Breast epithelium (tissue), 4 donors: ENCODE results near the gene ATP2A1. TPM values are rescaled to one million over a fixed set of nuclear protein-coding genes. Genes with fewer than 3 reads are reported as not detected.

ENCODE experiments used
- DNase-seq, 2 donors: peaks; one replicate each; pipeline ENCODE4 v3.0.0-alpha.2; 2019; ENCODE audit warnings: low spot score in 2 of 2
- H3K27ac ChIP-seq, 2 donors: fragments of 200-600 bp; sonication (generic) in 1 of 2; one replicate each; pipeline ENCODE4 v1.5.1; 2016 to 2019; ENCODE audit warnings: mild to moderate bottlenecking in 1 of 2
- H3K27me3 ChIP-seq, 2 donors: fragments of 200-600 bp; sonication (generic) in 1 of 2; one replicate each; pipeline versions ENCODE4 v1.5.1 to v1.6.0; 2017 to 2019; ENCODE audit warnings: control low read depth in 1 of 2, mild to moderate bottlenecking in 1 of 2
- H3K36me3 ChIP-seq: fragments of 200-600 bp; one replicate; pipeline ENCODE4 v1.5.1; 2019
- H3K4me1 ChIP-seq, 2 donors: fragments of 200-600 bp; sonication (generic); one replicate each; pipeline ENCODE4 v1.5.1; 2016 to 2019; ENCODE audit warnings: control low read depth in 1 of 2
- H3K4me3 ChIP-seq, 3 donors: fragments of 200-600 bp; sonication (generic); 1 replicate in 2 of 3; 2 replicates in 1 of 3; pipeline ENCODE4 v1.5.1; 2016 to 2019; ENCODE audit warnings: mild to moderate bottlenecking in 3 of 3, moderate library complexity in 2 of 3
- H3K9me3 ChIP-seq, 2 donors: fragments of 200-600 bp; sonication (generic) in 1 of 2; one replicate each; pipeline ENCODE4 v1.5.1; 2016 to 2019; ENCODE audit warnings: control low read depth in 1 of 2
- POLR2A ChIP-seq: fragments of 450-650 bp; IDR thresholded peaks from one replicate; pipeline ENCODE4 v1.6.1; 2016; ENCODE audit warnings: antibody characterized with exemption, mild to moderate bottlenecking, moderate library complexity
- POLR2AphosphoS5 ChIP-seq, 3 donors: sonication (generic); formaldehyde crosslinking; IDR thresholded peaks; one replicate each; pipeline ENCODE4 v1.6.1; 2017; ENCODE audit warnings: antibody characterized with exemption in 3 of 3
- intact Hi-C: fragments of 100-400 bp; cut with DNase I; formaldehyde crosslinking; loops from one replicate; pipeline ENCODE4 v1.15.1; 2023; ENCODE audit warnings: low total_unique reads
- total RNA-seq, 3 donors: library from RNA; depleted of rRNA; stranded (reverse); fragments of >200 nt; gene quantifications; one replicate each; pipeline ENCODE4 v1.1.0, GENCODE V29; 2016
- TF ChIP-seq, protein P1 (sequence below), 3 donors: fragments of 450-650 bp; IDR thresholded peaks; one replicate each; pipeline ENCODE4 v1.5.1; 2016 to 2017; ENCODE audit warnings: antibody characterized with exemption in 3 of 3, mild to moderate bottlenecking in 3 of 3, moderate library complexity in 3 of 3

ATP2A1 gene
- total RNA-seq, 3 donors from 2014 or later = 0.15 to 0.48 (median 0.33) TPM

DNA sequence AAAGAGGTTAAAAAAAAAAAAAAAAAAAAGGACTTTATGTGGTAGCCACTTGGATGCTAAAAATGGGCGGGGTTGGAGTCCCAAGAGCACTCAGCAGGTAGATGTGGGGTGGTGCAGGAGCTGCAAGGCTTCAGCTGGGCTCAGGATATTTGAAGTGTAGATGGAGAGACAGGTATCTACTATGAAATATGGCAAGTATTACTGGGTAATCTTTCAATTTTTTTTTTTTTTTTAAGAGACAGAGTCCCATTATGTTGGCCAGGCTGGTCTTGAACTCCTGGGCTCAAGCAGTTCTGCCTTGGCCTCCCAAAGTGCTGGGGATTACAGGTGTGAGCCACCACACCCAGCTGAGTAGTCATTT, 39.8 kb upstream of the ATP2A1 start:
- no peak overlapping the region for H3K4me3 ChIP-seq
- H3K27me3 ChIP-seq = no peaks in the 10 kb centered on the region
- DNase-seq = no peak
- TF ChIP-seq POLR2AphosphoS5 (IDR thresholded peaks at IDR 0.05) = no peak
- no peak for TF ChIP-seq POLR2A
- TF ChIP-seq, protein P1, sequence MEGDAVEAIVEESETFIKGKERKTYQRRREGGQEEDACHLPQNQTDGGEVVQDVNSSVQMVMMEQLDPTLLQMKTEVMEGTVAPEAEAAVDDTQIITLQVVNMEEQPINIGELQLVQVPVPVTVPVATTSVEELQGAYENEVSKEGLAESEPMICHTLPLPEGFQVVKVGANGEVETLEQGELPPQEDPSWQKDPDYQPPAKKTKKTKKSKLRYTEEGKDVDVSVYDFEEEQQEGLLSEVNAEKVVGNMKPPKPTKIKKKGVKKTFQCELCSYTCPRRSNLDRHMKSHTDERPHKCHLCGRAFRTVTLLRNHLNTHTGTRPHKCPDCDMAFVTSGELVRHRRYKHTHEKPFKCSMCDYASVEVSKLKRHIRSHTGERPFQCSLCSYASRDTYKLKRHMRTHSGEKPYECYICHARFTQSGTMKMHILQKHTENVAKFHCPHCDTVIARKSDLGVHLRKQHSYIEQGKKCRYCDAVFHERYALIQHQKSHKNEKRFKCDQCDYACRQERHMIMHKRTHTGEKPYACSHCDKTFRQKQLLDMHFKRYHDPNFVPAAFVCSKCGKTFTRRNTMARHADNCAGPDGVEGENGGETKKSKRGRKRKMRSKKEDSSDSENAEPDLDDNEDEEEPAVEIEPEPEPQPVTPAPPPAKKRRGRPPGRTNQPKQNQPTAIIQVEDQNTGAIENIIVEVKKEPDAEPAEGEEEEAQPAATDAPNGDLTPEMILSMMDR (IDR thresholded peaks at IDR 0.05) = no peak
- H3K9me3 ChIP-seq = no peaks in the 10 kb centered on the region
- H3K4me1 ChIP-seq = no peaks in the 10 kb centered on the region
- peaks cover 26% of the 10 kb centered on the region for H3K36me3 ChIP-seq
- H3K27ac ChIP-seq = no peak overlapping the region
- intact Hi-C loops = no loop called here

DNA sequence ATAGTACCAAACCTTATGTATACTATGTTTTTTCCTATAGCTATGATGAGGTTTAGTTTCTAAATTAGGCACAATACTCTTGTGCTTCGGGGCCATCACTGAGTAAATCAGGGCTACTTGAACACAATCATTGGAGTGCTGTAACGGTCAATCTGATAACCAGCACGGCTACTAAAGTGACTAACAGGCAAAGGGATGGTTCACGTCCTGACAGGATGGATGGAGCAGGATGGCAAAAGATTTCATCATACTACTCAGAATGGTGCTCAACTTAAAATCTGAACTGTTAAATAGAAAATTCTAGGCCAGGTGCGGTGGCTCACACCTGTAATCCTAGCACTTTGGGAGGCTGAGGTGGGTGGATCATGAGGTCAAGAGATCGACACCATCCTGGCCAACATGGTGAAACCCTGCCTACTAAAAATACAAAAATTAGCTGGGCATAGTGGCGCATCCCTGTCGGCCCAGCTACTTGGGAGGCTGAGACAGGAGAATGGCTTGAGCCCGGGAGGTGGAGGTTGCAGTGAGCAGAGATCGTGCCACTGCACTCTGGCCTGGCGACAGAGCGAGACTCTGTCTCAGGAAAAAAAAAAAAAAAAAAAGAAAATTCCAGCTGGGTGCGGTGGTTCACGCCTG, 39.2 kb upstream of the ATP2A1 start:
- Histone ChIP-seq H3K4me3 (no peak overlapping the region), H3K9me3 (no peaks in the 10 kb centered on the region), H3K36me3 (peaks cover 20% of the 10 kb centered on the region), H3K27ac (no peak overlapping the region), H3K4me1 (no peaks in the 10 kb centered on the region), H3K27me3 (no peaks in the 10 kb centered on the region)
- intact Hi-C loops = no loop called here
- TF ChIP-seq POLR2AphosphoS5 (IDR thresholded peaks at IDR 0.05) = no peak
- TF ChIP-seq POLR2A = no peak
- TF ChIP-seq, protein P1 (IDR thresholded peaks at IDR 0.05) = no peak
- DNase-seq = no peak

DNA sequence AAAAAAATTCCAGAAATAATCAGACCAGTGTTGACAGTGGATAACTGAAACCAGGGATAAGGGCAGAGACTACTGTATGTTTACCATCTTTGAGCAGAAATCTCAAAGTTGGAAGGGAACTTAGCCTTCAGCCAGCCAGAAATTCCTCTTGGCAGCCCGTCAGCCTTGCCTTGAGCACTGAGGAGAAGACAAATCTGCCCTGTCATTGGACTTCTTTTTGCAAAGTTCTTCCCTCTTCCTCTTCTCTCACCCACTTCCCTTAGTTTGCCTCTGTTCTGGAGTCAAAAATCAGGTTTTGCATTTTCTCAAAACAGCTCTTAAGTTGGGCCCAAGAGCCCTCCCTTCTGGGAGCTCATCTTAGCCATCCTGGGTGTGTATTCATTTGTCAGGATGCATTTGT, 38.4 kb upstream of the ATP2A1 start:
- no peaks in the 10 kb centered on the region for H3K27me3 ChIP-seq
- intact Hi-C loops = no loop called here
- H3K9me3 ChIP-seq = no peaks in the 10 kb centered on the region
- TF ChIP-seq, protein P1 (IDR thresholded peaks at IDR 0.05) = no peak
- TF ChIP-seq POLR2AphosphoS5 (IDR thresholded peaks at IDR 0.05) = no peak
- TF ChIP-seq POLR2A = no peak
- no peak overlapping the region for H3K4me3 ChIP-seq
- peaks cover 13% of the 10 kb centered on the region for H3K36me3 ChIP-seq
- no peak for DNase-seq
- H3K27ac ChIP-seq = no peak overlapping the region
- peaks cover 0 to under 1% of the 10 kb centered on the region in 2 donors for H3K4me1 ChIP-seq

DNA sequence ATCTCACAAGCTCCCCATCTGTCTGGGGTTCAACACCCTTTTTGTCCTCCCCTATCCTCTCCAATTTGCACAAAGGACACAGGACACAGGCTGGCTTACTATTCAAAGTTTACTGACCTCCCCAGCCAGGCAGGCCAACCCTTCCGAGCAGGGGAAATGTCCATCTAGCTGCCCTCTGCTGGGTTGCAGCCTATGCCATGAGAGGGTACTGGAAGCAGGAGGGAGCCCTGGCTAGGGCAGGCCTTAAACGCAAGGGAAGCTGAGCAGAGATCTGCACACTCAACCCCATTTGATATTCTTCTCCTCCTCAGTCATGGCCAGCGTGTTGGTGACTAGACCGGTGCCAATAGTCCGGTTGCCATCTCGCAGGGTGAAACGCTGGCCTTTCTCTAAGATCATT, 35.6 kb upstream of the ATP2A1 start:
- no peak for DNase-seq
- Histone ChIP-seq H3K27me3 (no peaks in the 10 kb centered on the region), H3K9me3 (no peaks in the 10 kb centered on the region), H3K4me1 (peaks cover 7 to 9% of the 10 kb centered on the region in 2 donors), H3K27ac (no peak overlapping the region), H3K36me3 (peaks cover 7% of the 10 kb centered on the region), H3K4me3 (no peak overlapping the region)
- intact Hi-C loops = no loop called here
- TF ChIP-seq POLR2A (no peak), POLR2AphosphoS5 (IDR thresholded peaks at IDR 0.05) (no peak)
- TF ChIP-seq, protein P1 (IDR thresholded peaks at IDR 0.05) = no peak

DNA sequence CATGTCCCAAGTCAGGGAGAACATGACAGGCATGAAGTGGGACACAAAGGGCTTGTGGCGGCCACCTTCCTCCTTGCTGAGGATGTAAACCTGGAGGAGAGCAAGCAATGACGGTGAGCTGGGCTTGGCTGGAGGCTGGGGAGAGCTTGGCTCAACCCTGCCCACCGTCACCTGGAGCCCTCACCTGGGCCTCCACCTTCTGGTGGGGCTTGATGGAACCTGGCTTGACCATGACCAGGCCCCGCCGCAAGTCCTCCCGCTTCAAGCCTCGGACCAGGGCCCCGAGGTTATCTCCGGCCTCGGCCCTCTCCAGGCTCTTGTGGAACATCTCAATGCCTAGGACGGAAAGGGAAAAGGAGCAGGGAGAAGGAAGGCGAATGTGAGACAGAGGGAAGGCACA, 34.5 kb upstream of the ATP2A1 start:
- no peak overlapping the region for H3K4me3 ChIP-seq
- H3K27me3 ChIP-seq = no peaks in the 10 kb centered on the region
- peaks cover 7% of the 10 kb centered on the region for H3K36me3 ChIP-seq
- DNase-seq = no peak
- H3K27ac ChIP-seq = no peak overlapping the region
- peaks cover 7 to 9% of the 10 kb centered on the region in 2 donors for H3K4me1 ChIP-seq
- intact Hi-C loops = no loop called here
- TF ChIP-seq, protein P1 (IDR thresholded peaks at IDR 0.05) = no peak
- no peak for TF ChIP-seq POLR2AphosphoS5 (IDR thresholded peaks at IDR 0.05)
- TF ChIP-seq POLR2A = no peak
- H3K9me3 ChIP-seq = no peaks in the 10 kb centered on the region
